ENCODE measurements around the gene INO80.

Gene INO80

GRCh38 chr15:41043276-41043951 lies 72.7 kb downstream of the INO80 start:
- DNase-seq (ENCODE audit: low spot score) = no peak

GRCh38 chr15:41042851-41043250 lies 73.2 kb downstream of the INO80 start:
- no peak for DNase-seq (ENCODE audit: low spot score)

- no peak for DNase-seq (ENCODE audit: low spot score)
Measured at GRCh38 chr15:41039121-41039520, 77.0 kb downstream of the INO80 start.

GRCh38 chr15:41032079-41032328 lies 84.1 kb downstream of the INO80 start:
- no peak for DNase-seq (ENCODE audit: low spot score)

GRCh38 chr15:41031232-41032078 lies 84.6 kb downstream of the INO80 start:
- DNase-seq (ENCODE audit: low spot score) = no peak

- DNase-seq (ENCODE audit: low spot score) = no peak
Measured at GRCh38 chr15:41028853-41029252, 87.2 kb downstream of the INO80 start.

- no peak for DNase-seq (ENCODE audit: low spot score)
Measured at GRCh38 chr15:41025393-41025792, 90.7 kb downstream of the INO80 start.

GRCh38 chr15:41024885-41025284 lies 91.2 kb downstream of the INO80 start:
- no peak for DNase-seq (ENCODE audit: low spot score)

GRCh38 chr15:41024131-41024530 lies 91.9 kb downstream of the INO80 start:
- DNase-seq (ENCODE audit: low spot score) = no peak

- DNase-seq (ENCODE audit: low spot score) = peak; percentile 43
Measured at GRCh38 chr15:41022487-41023090, 93.5 kb downstream of the INO80 start.

GRCh38 chr15:41020829-41021228 lies 95.3 kb downstream of the INO80 start:
- no peak for DNase-seq (ENCODE audit: low spot score)

- DNase-seq (ENCODE audit: low spot score) = no peak
Measured at GRCh38 chr15:41020311-41020710, 95.8 kb downstream of the INO80 start.

GRCh38 chr15:41019174-41019573 lies 96.9 kb downstream of the INO80 start:
- no peak for DNase-seq (ENCODE audit: low spot score)

- no peak for DNase-seq (ENCODE audit: low spot score)
Measured at GRCh38 chr15:41018534-41018933, 97.5 kb downstream of the INO80 start.

GRCh38 chr15:41017066-41017735 lies 98.9 kb downstream of the INO80 start:
- no peak for DNase-seq (ENCODE audit: low spot score)

GRCh38 chr15:41013691-41014414 lies 102.2 kb downstream of the INO80 start:
- no peak for DNase-seq (ENCODE audit: low spot score)

GRCh38 chr15:41011055-41011815 lies 104.8 kb downstream of the INO80 start:
- DNase-seq (ENCODE audit: low spot score) = no peak

GRCh38 chr15:41010345-41010744 lies 105.7 kb downstream of the INO80 start:
- DNase-seq (ENCODE audit: low spot score) = no peak

GRCh38 chr15:41006479-41006878 lies 109.6 kb downstream of the INO80 start:
- no peak for DNase-seq (ENCODE audit: low spot score)

GRCh38 chr15:41004490-41004889 lies 111.6 kb downstream of the INO80 start:
- DNase-seq (ENCODE audit: low spot score) = no peak

GRCh38 chr15:41001524-41002214 lies 114.4 kb downstream of the INO80 start:
- DNase-seq (ENCODE audit: low spot score) = no peak
